D721Med (cell line): ENCODE measurements around the gene TTC28.

Experiments used
- DNase-seq: peaks from one replicate; pipeline ENCODE4 v3.0.0; 2011; ENCODE audit warnings: low spot score; ENCODE audit not compliant: insufficient read length
- FAIRE-seq: peaks from 2 replicates; lab custom pipeline; 2011; peaks lifted over from hg19 to GRCh38; lab: Jason Lieb, UNC
- TF ChIP-seq, protein P1 (sequence below): IDR thresholded peaks from 2 replicates; pipeline ENCODE4 v1.5.1; 2012; ENCODE audit warnings: mild to moderate bottlenecking, control low read depth; ENCODE audit not compliant: insufficient read depth; ENCODE audit errors: missing control alignments

Gene TTC28

DNA sequence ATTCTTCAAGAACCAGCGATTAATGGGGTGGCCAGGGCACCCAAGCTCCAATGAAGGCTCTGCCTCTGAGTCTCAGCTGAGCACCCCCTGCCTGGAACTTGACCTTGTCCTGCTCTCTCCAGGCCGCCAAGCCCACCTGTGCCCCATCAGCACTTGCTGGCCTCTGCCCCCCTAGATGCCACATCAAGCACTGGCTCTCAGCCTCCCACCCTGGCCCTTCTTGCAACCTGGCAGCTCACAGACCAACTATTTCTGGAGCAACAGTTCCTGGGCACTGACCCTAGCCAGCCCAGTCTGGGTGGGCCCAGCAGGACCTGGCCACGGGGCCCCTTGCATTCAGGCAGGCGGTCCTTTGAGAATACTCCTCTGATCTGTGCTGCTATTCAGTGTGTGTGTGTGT is 661.8 kb downstream of the TTC28 start:
- no peak for FAIRE-seq
- DNase-seq = no peak
- TF ChIP-seq, protein P1, sequence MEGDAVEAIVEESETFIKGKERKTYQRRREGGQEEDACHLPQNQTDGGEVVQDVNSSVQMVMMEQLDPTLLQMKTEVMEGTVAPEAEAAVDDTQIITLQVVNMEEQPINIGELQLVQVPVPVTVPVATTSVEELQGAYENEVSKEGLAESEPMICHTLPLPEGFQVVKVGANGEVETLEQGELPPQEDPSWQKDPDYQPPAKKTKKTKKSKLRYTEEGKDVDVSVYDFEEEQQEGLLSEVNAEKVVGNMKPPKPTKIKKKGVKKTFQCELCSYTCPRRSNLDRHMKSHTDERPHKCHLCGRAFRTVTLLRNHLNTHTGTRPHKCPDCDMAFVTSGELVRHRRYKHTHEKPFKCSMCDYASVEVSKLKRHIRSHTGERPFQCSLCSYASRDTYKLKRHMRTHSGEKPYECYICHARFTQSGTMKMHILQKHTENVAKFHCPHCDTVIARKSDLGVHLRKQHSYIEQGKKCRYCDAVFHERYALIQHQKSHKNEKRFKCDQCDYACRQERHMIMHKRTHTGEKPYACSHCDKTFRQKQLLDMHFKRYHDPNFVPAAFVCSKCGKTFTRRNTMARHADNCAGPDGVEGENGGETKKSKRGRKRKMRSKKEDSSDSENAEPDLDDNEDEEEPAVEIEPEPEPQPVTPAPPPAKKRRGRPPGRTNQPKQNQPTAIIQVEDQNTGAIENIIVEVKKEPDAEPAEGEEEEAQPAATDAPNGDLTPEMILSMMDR = no peak

DNA sequence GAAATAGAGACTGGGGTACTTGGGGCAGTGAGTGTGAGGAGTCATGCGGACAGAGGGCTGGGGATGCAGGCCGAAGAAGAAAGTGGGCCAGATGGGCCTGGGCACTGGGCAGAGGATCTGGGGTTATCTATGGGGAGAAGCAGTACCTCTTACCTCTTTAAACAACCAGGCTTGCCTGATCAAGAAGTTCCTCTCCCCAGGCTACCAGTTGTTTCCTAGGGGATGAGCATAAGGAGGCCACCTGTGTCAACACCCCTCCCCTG is 662.2 kb downstream of the TTC28 start:
- FAIRE-seq = no peak

DNA sequence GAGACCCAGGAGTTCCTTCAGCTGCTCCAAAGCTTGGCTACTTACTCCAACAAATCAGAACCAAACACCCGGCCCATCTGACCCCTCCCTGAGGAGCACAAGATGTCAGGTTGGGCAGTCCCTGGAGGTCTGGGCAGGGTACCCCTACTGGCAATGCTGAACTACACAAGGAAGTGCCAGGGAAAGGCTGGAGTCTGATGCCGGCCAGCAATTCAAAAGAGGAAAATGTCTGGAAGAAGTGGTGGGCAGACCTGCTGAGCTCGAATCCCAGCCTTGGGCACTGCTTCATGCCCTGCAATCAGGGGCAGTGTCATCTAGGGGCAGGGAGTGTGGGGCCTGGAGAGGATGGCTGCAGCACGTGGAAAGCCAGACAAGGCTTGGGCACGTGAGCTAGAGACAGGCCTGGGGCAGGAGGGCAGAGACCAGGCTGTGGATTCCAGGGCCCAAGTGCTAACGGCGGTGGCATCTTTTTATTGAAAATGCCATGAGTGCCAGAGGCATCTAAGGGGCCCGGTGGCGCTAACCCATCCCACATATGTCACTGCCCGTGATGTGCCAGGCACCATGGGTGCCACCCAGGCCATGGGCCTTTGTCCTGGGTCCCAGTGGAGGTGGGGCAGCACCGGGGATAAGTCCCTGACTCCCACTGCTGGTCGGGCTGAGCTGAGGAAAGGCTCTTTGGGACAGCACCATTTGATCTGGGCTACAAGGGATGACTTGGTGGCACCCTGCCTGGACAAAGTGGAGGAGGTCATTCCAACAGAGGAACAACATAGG is 662.7 kb downstream of the TTC28 start:
- FAIRE-seq = no peak
- TF ChIP-seq, protein P1 = no peak

More for the DNA sequence above, 662.2 kb downstream of the TTC28 start:
- TF ChIP-seq, protein P1 = no peak
- no peak for DNase-seq

DNA sequence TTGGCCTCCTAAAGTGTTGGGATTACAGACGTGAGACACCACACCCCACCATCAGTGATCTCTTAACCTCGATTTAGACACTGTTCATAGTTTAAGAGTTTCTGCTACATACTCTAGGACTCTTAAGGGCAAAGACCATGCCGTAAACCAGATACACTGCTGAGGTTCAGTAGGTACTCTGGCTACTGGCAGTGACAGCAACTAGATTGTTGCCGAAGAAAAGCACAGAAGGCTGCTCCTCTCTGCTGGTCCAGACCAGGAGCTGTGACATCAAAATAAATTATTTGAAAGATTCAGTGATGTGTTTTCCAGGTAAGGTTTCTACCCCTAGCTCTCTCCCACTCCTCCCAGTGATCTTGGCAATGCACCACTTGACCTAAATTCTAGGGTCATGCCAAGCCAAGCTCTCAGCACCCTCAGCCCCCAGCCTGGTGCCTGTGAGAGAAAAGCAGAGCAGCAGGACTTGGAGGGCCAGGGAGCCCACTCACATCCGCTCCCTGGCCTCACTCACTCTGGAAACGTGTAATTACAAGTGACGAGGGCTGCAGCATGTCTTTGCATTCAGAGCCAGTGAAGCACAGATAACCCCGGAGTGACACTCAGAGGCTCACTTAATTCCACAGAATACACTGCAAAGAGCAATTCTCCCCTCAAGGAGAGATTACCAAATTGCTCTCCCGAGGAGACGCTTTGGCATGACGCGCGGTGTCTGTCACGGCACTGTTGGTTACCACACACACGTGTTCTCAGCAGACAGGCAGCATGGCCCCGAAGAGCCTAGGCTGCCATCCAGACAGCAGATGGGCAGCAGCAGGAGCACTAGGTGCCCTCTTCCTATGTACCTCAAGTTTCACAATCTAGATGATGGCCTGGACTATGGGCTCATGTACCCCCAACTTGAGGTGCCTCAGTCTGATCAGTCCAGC is 663.7 kb downstream of the TTC28 start:
- TF ChIP-seq, protein P1 = no peak
- no peak for DNase-seq
- FAIRE-seq = no peak

More for the DNA sequence above, 662.7 kb downstream of the TTC28 start:
- no peak for DNase-seq

- TF ChIP-seq, protein P1 = no peak
- DNase-seq (no peak), FAIRE-seq (no peak)
Observed at GRCh38 chr22:28015046-28015425, 664.6 kb downstream of the TTC28 start.

- FAIRE-seq (no peak), DNase-seq (no peak)
- TF ChIP-seq, protein P1 = no peak
Observed at GRCh38 chr22:28014211-28015045, 665.2 kb downstream of the TTC28 start.
